Left kidney (tissue), 8 donors: ENCODE results near the gene CYB561D2. TPM values are rescaled to one million over a fixed set of nuclear protein-coding genes. Genes with fewer than 3 reads are reported as not detected.
"Not testable (repeated sequence)": the region's sequence is repeated elsewhere in the genome, so short reads cannot be mapped to it uniquely, and the experiment has no call there.

ENCODE experiments used
- DNase-seq: peaks from one replicate; pipeline ENCODE4 v3.0.0-alpha.2; 2013
- long read RNA-seq, 8 donors: transcript quantifications; one replicate each; lab custom pipeline, GENCODE V29; 2026
- polyA plus RNA-seq: library from polyadenylated mRNA; unstranded; fragments of 120-200 nt; gene quantifications from one replicate; pipeline ENCODE4 v1.2.1, GENCODE V29; 2013; ENCODE audit not compliant: insufficient read length

Gene CYB561D2
- polyA plus RNA-seq: 14.1 TPM
- long read RNA-seq, donor 1, transcript CYB561D2-205 (4 exons, 1,319 nt): major isoform, 8 of 15 reads
- long read RNA-seq, donor 1, partial matches to known transcripts: 0 of 15 reads
- long read RNA-seq, donor 1, other reads (novel, unspliced or antisense): 0 of 15 reads
- long read RNA-seq, donor 2, transcript CYB561D2-205 (4 exons, 1,319 nt): major isoform, 7 of 22 reads
- long read RNA-seq, donor 2, partial matches to known transcripts: 12 of 22 reads
- long read RNA-seq, donor 2, other reads (novel, unspliced or antisense): 0 of 22 reads
- long read RNA-seq, donor 3, partial matches to known transcripts: 0 of 9 reads
- long read RNA-seq, donor 3, other reads (novel, unspliced or antisense): 0 of 9 reads
- long read RNA-seq, donor 4, partial matches to known transcripts: 0 of 1 reads
- long read RNA-seq, donor 4, other reads (novel, unspliced or antisense): 0 of 1 reads
- long read RNA-seq, donor 5, transcript CYB561D2-205 (4 exons, 1,319 nt): major isoform, 5 of 10 reads
- long read RNA-seq, donor 5, partial matches to known transcripts: 0 of 10 reads
- long read RNA-seq, donor 5, other reads (novel, unspliced or antisense): 0 of 10 reads
- long read RNA-seq, donor 6, transcript CYB561D2-205 (4 exons, 1,319 nt): major isoform, 10 of 13 reads
- long read RNA-seq, donor 6, partial matches to known transcripts: 0 of 13 reads
- long read RNA-seq, donor 6, other reads (novel, unspliced or antisense): 0 of 13 reads
- long read RNA-seq, donor 7, transcript CYB561D2-201 (4 exons, 1,225 nt): minor isoform, 5 of 14 reads
- long read RNA-seq, donor 7, transcript CYB561D2-205 (4 exons, 1,319 nt): major isoform, 6 of 14 reads
- long read RNA-seq, donor 7, partial matches to known transcripts: 0 of 14 reads
- long read RNA-seq, donor 7, other reads (novel, unspliced or antisense): 0 of 14 reads
- long read RNA-seq, donor 8, partial matches to known transcripts: 0 of 5 reads
- long read RNA-seq, donor 8, other reads (novel, unspliced or antisense): 0 of 5 reads

- DNase-seq: peak; percentile 91
Measured at GRCh38 chr3:50350527-50351322, at the start of gene CYB561D2, which contains the start of gene NPRL2. TSS of gene CYB561D2 (plus strand) at chr3:50350862. CDS start at chr3:50351434, 572 bp downstream. TSS of gene NPRL2 (minus strand) at chr3:50350775. CDS start at chr3:50350652, 123 bp downstream.

GRCh38 chr3:50302095-50303012 lies 48.3 kb upstream of the CYB561D2 start:
- no peak for DNase-seq

DNA sequence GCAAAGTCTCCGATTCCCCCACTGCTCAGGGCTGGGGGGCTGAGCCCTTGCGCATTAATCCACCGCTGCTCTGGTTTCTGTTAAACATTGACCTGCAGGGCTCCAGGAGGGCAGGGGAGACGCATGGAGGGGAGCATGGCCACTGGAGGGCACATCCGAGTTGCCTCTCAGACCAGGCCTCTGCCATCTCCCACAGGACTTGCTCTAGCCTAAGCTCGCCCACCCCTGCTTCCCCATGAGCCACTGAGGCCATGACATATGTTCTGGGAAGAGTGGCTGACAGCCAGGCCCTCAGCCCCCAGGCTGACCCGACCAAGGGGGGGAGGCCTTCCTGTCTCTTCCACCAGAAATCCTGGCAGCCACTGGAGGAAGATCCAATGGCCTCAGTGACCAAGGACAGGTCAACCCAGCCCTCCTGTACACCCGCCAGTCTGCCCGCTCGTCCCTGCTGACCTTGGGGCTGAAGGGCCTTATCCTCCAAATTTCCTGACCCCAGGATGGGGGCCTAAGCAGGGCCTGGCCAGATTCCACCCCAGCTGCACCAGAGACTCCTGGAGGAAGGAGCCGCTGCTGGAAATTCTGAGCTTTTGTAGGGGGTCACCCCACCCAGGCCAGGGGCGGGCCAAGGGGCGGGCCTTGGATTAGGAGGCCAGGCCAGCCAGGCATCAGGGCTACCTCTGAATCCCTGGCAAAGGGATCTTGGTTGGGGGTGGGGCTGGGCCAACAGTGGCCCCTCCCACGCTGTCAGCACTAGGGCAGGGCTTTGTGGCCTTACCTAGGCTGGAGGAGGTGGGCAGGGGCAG lies 47.4 kb upstream of the CYB561D2 start, which contains the start of gene HYAL1:
Gene HYAL1, minus strand, starts transcription at position 562 of the 803 bp plus-strand sequence. CDS start 618 bp downstream, outside the sequence.
- DNase-seq: no peak

GRCh38 chr3:50304601-50305000 lies 46.1 kb upstream of the CYB561D2 start:
- DNase-seq: no peak

DNA sequence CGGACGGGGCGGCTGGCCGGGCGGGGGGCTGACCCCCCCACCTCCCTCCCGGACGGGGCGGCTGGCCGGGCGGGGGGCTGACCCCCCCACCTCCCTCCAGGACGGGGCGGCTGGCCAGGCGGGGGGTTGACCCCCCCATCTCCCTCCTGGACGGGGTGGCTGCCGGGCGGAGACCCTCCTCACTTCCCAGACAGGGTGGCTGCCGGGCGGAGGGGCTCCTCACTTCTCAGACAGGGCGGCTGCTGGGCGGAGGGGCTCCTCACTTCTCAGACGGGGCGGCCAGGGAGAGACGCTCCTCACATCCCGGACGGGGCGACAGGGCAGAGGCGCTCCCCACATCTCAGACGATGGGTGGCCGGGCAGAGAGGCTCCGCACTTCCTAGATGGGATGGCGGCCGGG lies 38.6 kb upstream of the CYB561D2 start:
- DNase-seq: not testable (repeated sequence)

GRCh38 chr3:50314342-50314741 lies 36.3 kb upstream of the CYB561D2 start:
- no peak for DNase-seq

DNA sequence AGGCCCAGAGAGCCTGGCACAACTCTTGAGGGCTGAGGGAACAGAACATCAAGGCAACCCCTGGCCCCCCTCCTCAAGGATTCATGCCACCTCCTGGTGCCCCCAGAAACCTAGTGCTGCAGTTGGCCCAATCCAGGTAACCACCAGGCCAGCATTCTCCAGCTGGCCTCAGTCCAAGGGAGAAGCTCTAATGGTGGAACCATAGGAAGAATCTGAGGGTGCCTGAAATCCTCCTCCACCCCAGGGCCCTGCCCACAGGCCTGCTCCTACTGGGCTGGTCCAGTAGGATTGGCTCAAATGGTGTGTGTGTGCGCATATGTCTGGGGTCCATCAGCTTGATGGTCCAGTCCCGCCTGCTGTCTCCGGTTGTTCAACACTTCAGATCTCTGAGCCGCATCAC lies 35.8 kb upstream of the CYB561D2 start:
- no peak for DNase-seq

- DNase-seq: no peak
Measured at GRCh38 chr3:50316657-50317242, 33.9 kb upstream of the CYB561D2 start.

DNA sequence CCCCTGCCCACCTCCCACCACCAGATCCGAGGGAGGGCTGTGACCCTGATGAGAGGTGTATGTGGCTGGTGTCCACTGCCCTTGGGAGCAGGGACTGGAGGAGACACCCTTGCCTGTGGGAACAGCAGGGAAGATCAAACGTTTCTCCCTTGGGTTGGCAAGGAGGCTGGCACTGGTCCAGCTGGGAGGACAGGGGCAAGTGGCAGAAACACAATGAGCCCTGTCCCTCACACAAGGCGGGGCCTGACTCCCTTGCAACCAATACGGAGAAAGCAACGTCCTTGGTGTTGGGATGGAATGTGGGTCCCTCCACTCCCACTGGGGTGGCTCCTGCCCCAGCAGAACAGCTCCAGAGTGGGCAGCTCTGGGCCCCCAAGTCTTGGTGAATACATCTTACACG lies 33.4 kb upstream of the CYB561D2 start:
- DNase-seq: no peak

GRCh38 chr3:50318163-50318562 lies 32.5 kb upstream of the CYB561D2 start:
- DNase-seq: no peak

DNA sequence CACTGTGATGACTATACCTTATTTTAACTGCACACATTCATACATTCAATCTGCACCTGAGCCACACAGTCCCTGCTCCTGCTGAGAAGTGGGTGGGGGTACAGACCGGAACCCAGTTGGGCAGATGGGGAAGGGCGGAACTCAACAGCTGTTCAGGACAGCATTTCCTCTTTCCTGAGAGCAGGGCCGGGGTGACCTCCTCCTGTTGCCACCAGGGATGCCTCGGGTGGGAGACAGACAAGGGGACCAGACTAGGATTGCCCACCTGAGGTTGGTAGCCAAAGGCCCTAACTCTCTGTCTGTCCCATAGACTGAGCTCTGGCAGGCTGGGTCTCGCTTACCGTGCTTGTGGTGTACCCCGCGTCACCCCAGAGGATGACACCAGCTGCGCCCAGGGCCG lies 32.0 kb upstream of the CYB561D2 start:
- DNase-seq: no peak

DNA sequence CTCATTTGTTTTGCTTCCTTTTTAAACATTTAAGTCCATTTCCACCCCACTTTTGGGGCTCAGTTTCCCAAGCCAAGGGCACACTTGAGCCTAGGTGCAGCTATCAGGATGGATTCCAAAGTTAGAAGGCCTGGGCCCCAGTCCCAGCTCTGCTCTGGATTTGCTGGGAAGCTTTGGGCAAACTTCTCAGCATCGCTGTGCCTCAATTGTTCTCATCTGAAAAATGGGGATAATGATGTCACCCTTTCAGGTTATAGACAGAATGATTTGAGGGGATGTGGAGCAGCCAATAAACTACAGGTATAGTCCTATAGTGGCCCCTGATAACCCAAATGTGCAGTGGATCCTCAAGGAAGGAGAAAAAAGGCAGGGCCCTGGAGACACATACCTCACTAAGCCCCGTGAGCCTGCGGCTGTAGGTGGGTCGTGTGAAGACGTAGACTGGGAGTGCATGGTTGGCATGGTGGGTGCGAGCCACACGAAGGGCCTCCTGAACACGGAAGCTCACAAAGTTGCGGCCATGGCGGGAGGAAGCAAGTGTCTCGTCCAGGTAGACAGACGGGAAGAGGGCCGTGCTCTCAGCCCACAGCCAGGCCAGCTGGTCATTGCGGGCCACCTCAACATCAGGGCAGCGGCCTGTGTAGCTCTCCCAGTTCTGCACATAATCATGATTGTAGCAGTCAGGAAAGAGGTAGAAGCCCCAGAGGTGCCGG lies 31.3 kb upstream of the CYB561D2 start:
- no peak for DNase-seq

DNA sequence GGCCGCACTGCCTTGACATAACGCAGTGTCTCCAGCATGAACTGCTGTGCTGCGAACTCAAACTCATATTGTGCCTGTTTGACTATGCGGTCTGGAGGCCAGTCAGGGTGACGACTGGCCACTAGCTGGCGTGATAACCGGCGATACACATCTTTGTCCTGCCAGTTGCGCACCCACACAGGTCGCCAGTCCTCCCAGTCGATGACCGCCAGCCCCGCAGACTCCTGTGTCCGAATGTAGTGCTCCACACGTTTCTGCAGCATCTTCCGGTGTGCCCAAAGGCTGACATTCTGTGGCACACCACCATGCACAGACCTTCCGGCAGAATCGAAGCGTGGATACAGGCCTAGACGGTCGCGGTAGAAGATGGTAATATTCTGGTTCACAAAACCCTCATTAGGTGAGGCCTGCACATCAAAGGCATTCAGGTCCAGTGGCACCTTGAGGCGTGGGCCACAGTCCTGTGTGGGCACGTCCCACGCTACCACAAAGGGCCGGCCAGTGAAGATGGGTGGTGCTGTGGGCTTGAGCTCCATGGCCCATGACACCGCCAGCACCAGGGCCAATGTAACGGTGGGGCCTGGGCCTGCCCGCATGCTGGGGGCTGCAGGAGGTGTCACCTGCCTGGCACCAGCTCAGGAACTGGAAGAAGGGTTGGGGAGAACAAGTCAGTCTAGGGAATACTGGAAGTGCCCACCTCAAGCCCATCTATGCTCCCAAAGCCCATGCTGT lies 30.6 kb upstream of the CYB561D2 start:
- no peak for DNase-seq

DNA sequence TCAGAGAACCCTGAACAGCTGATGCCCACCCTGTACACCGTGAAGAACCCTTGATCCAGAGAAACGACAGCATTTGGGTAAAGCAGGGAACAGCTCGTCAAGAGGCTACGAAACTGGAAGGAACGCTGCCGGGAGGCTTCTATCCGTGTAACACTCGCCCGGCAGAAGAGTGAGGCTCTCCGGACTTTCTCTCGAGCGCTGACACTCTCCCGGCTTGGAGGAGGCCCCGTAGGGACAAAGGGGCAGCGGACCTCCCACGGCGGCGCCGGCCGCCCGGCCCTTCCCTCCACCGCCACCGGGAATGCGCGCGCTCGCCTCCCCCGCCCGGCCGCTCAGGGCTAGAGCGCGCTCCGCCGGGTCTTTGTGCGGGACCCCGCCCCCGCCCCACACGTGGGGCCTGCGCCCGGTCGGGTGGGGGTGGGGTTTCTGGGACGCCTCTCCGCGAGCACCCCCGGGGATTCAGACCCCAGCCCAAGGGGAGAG lies 29.8 kb upstream of the CYB561D2 start:
- peak; percentile 88 for DNase-seq

GRCh38 chr3:50321336-50322114 lies 29.1 kb upstream of the CYB561D2 start:
- DNase-seq: peak; percentile 91

DNA sequence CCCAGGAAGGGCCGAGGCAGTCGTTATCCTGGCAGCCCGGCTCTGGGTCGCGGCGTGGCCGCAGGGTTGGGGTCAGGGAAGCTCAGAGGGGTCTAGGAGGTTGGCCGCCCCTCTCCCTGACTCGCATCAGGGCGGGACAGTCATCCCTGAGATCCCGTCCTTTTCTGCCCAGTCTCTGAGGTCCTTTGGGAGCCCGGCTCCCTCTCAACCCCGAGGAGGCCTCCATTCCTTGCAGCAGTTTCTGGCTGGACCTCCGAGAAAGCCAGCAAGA lies 28.6 kb upstream of the CYB561D2 start:
- no peak for DNase-seq
